Vagina (tissue), 2 donors: ENCODE measurements around the gene ADARB1. TPM values are rescaled to one million over a fixed set of nuclear protein-coding genes. Genes with fewer than 3 reads are reported as not detected.

Source experiments
- DNase-seq, 2 donors: peaks; one replicate each; pipeline ENCODE4 v3.0.0-alpha.2; 2017; ENCODE audit errors: extremely low spot score in 2 of 2
- H3K27ac ChIP-seq: fragments of 200-600 bp; sonication (generic); one replicate; pipeline ENCODE4 v1.5.1; 2019
- H3K27me3 ChIP-seq: fragments of 200-600 bp; sonication (generic); one replicate; pipeline ENCODE4 v1.5.1; 2019
- H3K36me3 ChIP-seq, 2 donors: fragments of 200-600 bp; sonication (generic); one replicate each; pipeline ENCODE4 v1.5.1; 2017 to 2019
- H3K4me1 ChIP-seq: fragments of 200-600 bp; sonication (generic); one replicate; pipeline ENCODE4 v1.5.1; 2019
- H3K4me3 ChIP-seq, 2 donors: fragments of 200-600 bp; sonication (generic); 1 replicate in 1 of 2; 2 replicates in 1 of 2; pipeline ENCODE4 v1.5.1; 2016 to 2019
- H3K9me3 ChIP-seq: fragments of 200-600 bp; sonication (generic); one replicate; pipeline ENCODE4 v1.5.1; 2019
- CTCF ChIP-seq, 3 experiments: fragments of 450-650 bp in 2 of 3; fragments of 200-600 bp in 1 of 3; sonication (generic) in 1 of 3; IDR thresholded peaks; one replicate each; pipeline ENCODE4 v1.5.1; 2017 to 2019; ENCODE audit warnings: antibody characterized with exemption in 3 of 3, mild to moderate bottlenecking in 2 of 3, moderate library complexity in 2 of 3
- POLR2A ChIP-seq, 2 donors: fragments of 450-650 bp; IDR thresholded peaks; one replicate each; pipeline ENCODE4 v1.6.1; 2017; ENCODE audit warnings: antibody characterized with exemption in 2 of 2, mild to moderate bottlenecking in 2 of 2, moderate library complexity in 2 of 2
- POLR2AphosphoS5 ChIP-seq, 2 donors: sonication (generic); formaldehyde crosslinking; IDR thresholded peaks; one replicate each; pipeline ENCODE4 v1.9.0; 2017; ENCODE audit warnings: antibody characterized with exemption in 2 of 2, mild to moderate bottlenecking in 2 of 2, low read depth in 1 of 2; ENCODE audit not compliant: insufficient read depth in 1 of 2
- intact Hi-C: fragments of 100-400 bp; cut with DNase I; formaldehyde crosslinking; loops from one replicate; pipeline ENCODE4 v1.15.1; 2023
- total RNA-seq: library from RNA; depleted of rRNA; stranded (reverse); fragments of >200 nt; gene quantifications from one replicate; pipeline ENCODE4 v1.2.3, GENCODE V29; 2016

ADARB1 gene
- total RNA-seq, 1 donor from 2014 or later, result 19.6 TPM

GRCh38 chr21:45056296-45056904 lies 18.0 kb upstream of the ADARB1 start:
- no peak overlapping the region for H3K27ac ChIP-seq
- H3K27me3 ChIP-seq, result no peaks in the 10 kb centered on the region
- peaks cover 9% of the 10 kb centered on the region for H3K4me1 ChIP-seq
- no peak for DNase-seq
- no peak for TF ChIP-seq POLR2AphosphoS5 (IDR thresholded peaks at IDR 0.05; ENCODE audit: insufficient read depth in 1 of 2, low read depth in 1 of 2)
- TF ChIP-seq POLR2A (IDR thresholded peaks at IDR 0.05), result no peak
- no peak overlapping the region for H3K4me3 ChIP-seq
- intact Hi-C loops, result no loop called here
- no peaks in the 10 kb centered on the region for H3K36me3 ChIP-seq
- H3K9me3 ChIP-seq, result no peaks in the 10 kb centered on the region

DNA sequence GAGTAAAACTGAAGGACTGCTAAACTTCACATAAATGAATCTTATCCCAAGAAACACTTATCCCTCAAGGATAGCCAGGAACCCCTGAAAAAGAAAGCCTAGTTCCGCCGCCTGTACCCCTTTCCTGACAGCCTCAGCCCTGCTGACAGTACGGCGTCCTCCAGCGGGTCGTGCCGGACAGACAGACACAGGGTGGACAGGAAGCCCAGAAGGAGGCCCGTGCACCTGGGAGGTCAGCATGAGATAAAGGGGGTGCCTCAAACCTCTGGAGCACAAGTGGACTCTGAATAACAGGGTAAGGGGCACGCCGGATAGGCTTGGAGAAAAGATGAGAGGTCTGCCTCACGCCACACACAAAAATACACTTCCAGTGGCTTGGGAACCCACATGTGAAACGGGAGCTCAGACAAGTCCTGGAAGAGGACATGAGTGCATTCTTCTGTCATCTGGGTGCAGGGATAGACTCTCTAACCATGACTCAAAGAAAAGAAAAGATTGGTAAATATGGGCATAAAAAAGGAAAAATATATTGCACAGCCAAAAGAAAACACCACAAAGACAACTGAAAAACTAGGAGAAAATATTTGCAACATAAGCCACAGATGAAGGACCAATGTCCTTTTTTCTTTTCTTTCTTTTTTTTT lies 17.3 kb upstream of the ADARB1 start:
- intact Hi-C loops, result no loop called here
- no peaks in the 10 kb centered on the region for H3K9me3 ChIP-seq
- DNase-seq, result no peak
- no peak overlapping the region for H3K27ac ChIP-seq
- H3K36me3 ChIP-seq, result no peaks in the 10 kb centered on the region
- H3K4me1 ChIP-seq, result peaks cover 9% of the 10 kb centered on the region
- H3K27me3 ChIP-seq, result no peaks in the 10 kb centered on the region
- TF ChIP-seq POLR2AphosphoS5 (IDR thresholded peaks at IDR 0.05; ENCODE audit: insufficient read depth in 1 of 2, low read depth in 1 of 2), result no peak
- no peak for TF ChIP-seq POLR2A (IDR thresholded peaks at IDR 0.05)
- TF ChIP-seq CTCF (IDR thresholded peaks at IDR 0.05), result no peak
- no peak overlapping the region for H3K4me3 ChIP-seq

GRCh38 chr21:45057886-45058285 lies 16.5 kb upstream of the ADARB1 start:
- DNase-seq, result no peak
- H3K27ac ChIP-seq, result no peak overlapping the region
- TF ChIP-seq CTCF (IDR thresholded peaks at IDR 0.05) (no peak), POLR2AphosphoS5 (IDR thresholded peaks at IDR 0.05; ENCODE audit: insufficient read depth in 1 of 2, low read depth in 1 of 2) (no peak), POLR2A (IDR thresholded peaks at IDR 0.05) (no peak)
- no peak overlapping the region for H3K4me3 ChIP-seq
- no peaks in the 10 kb centered on the region for H3K9me3 ChIP-seq
- H3K27me3 ChIP-seq, result no peaks in the 10 kb centered on the region
- peaks cover 9% of the 10 kb centered on the region for H3K4me1 ChIP-seq
- no peaks in the 10 kb centered on the region for H3K36me3 ChIP-seq
- intact Hi-C loops, result no loop called here

- intact Hi-C loops, result no loop called here
- TF ChIP-seq POLR2A (IDR thresholded peaks at IDR 0.05), result no peak
- TF ChIP-seq CTCF (IDR thresholded peaks at IDR 0.05), result no peak
- no peak for TF ChIP-seq POLR2AphosphoS5 (IDR thresholded peaks at IDR 0.05; ENCODE audit: insufficient read depth in 1 of 2, low read depth in 1 of 2)
- no peak overlapping the region for H3K4me3 ChIP-seq
- no peaks in the 10 kb centered on the region for H3K27me3 ChIP-seq
- H3K27ac ChIP-seq, result no peak overlapping the region
- H3K4me1 ChIP-seq, result peaks cover 9% of the 10 kb centered on the region
- no peaks in the 10 kb centered on the region for H3K9me3 ChIP-seq
- no peak for DNase-seq
- H3K36me3 ChIP-seq, result no peaks in the 10 kb centered on the region
Observed at GRCh38 chr21:45059121-45059520, 15.3 kb upstream of the ADARB1 start.

GRCh38 chr21:45060089-45060488 lies 14.3 kb upstream of the ADARB1 start:
- H3K4me3 ChIP-seq, result no peak overlapping the region
- intact Hi-C loops, result no loop called here
- DNase-seq, result no peak
- no peaks in the 10 kb centered on the region for H3K27me3 ChIP-seq
- no peaks in the 10 kb centered on the region for H3K36me3 ChIP-seq
- H3K4me1 ChIP-seq, result peaks cover 9% of the 10 kb centered on the region
- TF ChIP-seq POLR2A (IDR thresholded peaks at IDR 0.05) (no peak), CTCF (IDR thresholded peaks at IDR 0.05) (no peak), POLR2AphosphoS5 (IDR thresholded peaks at IDR 0.05; ENCODE audit: insufficient read depth in 1 of 2, low read depth in 1 of 2) (no peak)
- H3K9me3 ChIP-seq, result no peaks in the 10 kb centered on the region
- H3K27ac ChIP-seq, result no peak overlapping the region
